Epithelial cell of prostate (primary cell): Measurements from ENCODE around the gene ARSI.

ENCODE experiments used
- DNase-seq: peaks from one replicate; pipeline ENCODE4 v3.0.0-alpha.2; 2011; ENCODE audit warnings: low read depth, low spot score
- H3K27ac ChIP-seq: fragments of 450-650 bp; 2 replicates; pipeline ENCODE4 v1.5.1; 2017; ENCODE audit warnings: mild to moderate bottlenecking

ARSI gene

GRCh38 chr5:150328515-150328914 lies 25.8 kb upstream of the ARSI start:
- DNase-seq = no peak
- no peak overlapping the region for H3K27ac ChIP-seq

- no peak overlapping the region for H3K27ac ChIP-seq
- DNase-seq = no peak
Observed at GRCh38 chr5:150327139-150327538, 24.4 kb upstream of the ARSI start.

GRCh38 chr5:150326707-150327106 lies 24.0 kb upstream of the ARSI start:
- DNase-seq = no peak
- no peak overlapping the region for H3K27ac ChIP-seq

GRCh38 chr5:150325426-150325825 lies 22.7 kb upstream of the ARSI start:
- no peak overlapping the region for H3K27ac ChIP-seq
- DNase-seq = no peak

GRCh38 chr5:150323819-150324218 lies 21.1 kb upstream of the ARSI start:
- no peak for DNase-seq

GRCh38 chr5:150323092-150323491 lies 20.4 kb upstream of the ARSI start:
- H3K27ac ChIP-seq = no peak overlapping the region
- DNase-seq = no peak

More at GRCh38 chr5:150323819-150324218, 21.1 kb upstream of the ARSI start:
- H3K27ac ChIP-seq = no peak overlapping the region

GRCh38 chr5:150322202-150322601 lies 19.5 kb upstream of the ARSI start:
- peak; percentile 66 for DNase-seq
- H3K27ac ChIP-seq = peak overlapping the region; percentile 89

- DNase-seq = peak; percentile 40
- peak overlapping the region; percentile 89 for H3K27ac ChIP-seq
Observed at GRCh38 chr5:150321784-150322183, 19.1 kb upstream of the ARSI start.

GRCh38 chr5:150321211-150321610 lies 18.5 kb upstream of the ARSI start:
- no peak for DNase-seq

GRCh38 chr5:150320044-150320613 lies 17.4 kb upstream of the ARSI start:
- H3K27ac ChIP-seq = peak overlapping the region; percentile 89
- peak; percentile 61 for DNase-seq

More at GRCh38 chr5:150321211-150321610, 18.5 kb upstream of the ARSI start:
- H3K27ac ChIP-seq = peak overlapping the region; percentile 89

- no peak for DNase-seq
- peak overlapping the region; percentile 89 for H3K27ac ChIP-seq
Observed at GRCh38 chr5:150319484-150319790, 16.7 kb upstream of the ARSI start.

GRCh38 chr5:150318613-150319483 lies 16.1 kb upstream of the ARSI start:
- peak overlapping the region; percentile 89 for H3K27ac ChIP-seq
- DNase-seq = peak; percentile 88

- peak; percentile 73 for DNase-seq
- H3K27ac ChIP-seq = peak overlapping the region; percentile 89
Observed at GRCh38 chr5:150317048-150318003, 14.6 kb upstream of the ARSI start.

- H3K27ac ChIP-seq = peak overlapping the region; percentile 89
- no peak for DNase-seq
Observed at GRCh38 chr5:150316320-150316719, 13.6 kb upstream of the ARSI start.

- DNase-seq = no peak
- H3K27ac ChIP-seq = no peak overlapping the region
Observed at GRCh38 chr5:150315245-150315644, 12.5 kb upstream of the ARSI start.

GRCh38 chr5:150313921-150314716 lies 11.4 kb upstream of the ARSI start:
- DNase-seq = no peak
- H3K27ac ChIP-seq = no peak overlapping the region

GRCh38 chr5:150313501-150313900 lies 10.8 kb upstream of the ARSI start:
- no peak overlapping the region for H3K27ac ChIP-seq
- DNase-seq = no peak

- H3K27ac ChIP-seq = no peak overlapping the region
- no peak for DNase-seq
Observed at GRCh38 chr5:150312518-150312917, 9.8 kb upstream of the ARSI start.

GRCh38 chr5:150311015-150311692 lies 8.4 kb upstream of the ARSI start:
- H3K27ac ChIP-seq = no peak overlapping the region
- no peak for DNase-seq
